ENCODE results near the gene EHBP1L1. TPM values are rescaled to one million over a fixed set of nuclear protein-coding genes. Genes with fewer than 3 reads are reported as not detected.

Gene EHBP1L1
- total RNA-seq, 2 donors from 2014 or later = 6.2 to 9.8 TPM

DNA sequence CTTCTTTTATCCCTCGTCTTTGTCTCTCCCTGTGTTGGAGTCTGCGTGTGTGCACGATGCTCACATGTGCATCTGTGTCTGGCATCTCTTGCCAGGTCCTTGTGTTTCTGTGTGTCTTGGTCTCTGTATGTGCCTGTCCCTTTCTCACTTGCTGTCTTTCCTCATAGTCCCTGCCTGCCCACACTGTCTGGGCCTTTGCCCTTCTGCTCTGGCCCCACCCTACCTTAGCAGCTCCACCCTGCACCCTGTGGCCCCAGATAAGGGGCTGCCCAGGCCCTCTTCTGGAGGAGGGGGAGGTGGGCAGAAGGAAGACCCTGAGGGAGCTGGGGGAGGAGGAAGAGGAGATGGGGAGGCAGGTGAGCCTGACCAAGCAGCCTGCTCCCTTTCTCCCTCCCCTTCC lies 2.8 kb downstream of the EHBP1L1 start:
- H3K27me3 ChIP-seq (ENCODE audit: control insufficient read depth, insufficient read depth, low read length, poor library complexity, severe bottlenecking) = peaks cover 46% of the 10 kb centered on the region
- peaks cover 2% of the 10 kb centered on the region for H3K4me1 ChIP-seq (ENCODE audit: control insufficient read depth, insufficient read depth, low read length)
- H3K9ac ChIP-seq (ENCODE audit: extremely low read depth, low read length, poor library complexity, severe bottlenecking) = no peak overlapping the region
- Mint-ChIP-seq H3K4me3 (no peak overlapping the region), H3K4me1 (peaks cover 18% of the 10 kb centered on the region), H3K27ac (no peak overlapping the region), H3K36me3 (ENCODE audit: low read depth) (peaks cover 3% of the 10 kb centered on the region), H3K27me3 (ENCODE audit: insufficient read depth) (peaks cover 84% of the 10 kb centered on the region), H3K9me3 (no peaks in the 10 kb centered on the region)
- H3K9me3 ChIP-seq (ENCODE audit: control insufficient read depth, low read length) = no peaks in the 10 kb centered on the region
- TF ChIP-seq, protein P1, sequence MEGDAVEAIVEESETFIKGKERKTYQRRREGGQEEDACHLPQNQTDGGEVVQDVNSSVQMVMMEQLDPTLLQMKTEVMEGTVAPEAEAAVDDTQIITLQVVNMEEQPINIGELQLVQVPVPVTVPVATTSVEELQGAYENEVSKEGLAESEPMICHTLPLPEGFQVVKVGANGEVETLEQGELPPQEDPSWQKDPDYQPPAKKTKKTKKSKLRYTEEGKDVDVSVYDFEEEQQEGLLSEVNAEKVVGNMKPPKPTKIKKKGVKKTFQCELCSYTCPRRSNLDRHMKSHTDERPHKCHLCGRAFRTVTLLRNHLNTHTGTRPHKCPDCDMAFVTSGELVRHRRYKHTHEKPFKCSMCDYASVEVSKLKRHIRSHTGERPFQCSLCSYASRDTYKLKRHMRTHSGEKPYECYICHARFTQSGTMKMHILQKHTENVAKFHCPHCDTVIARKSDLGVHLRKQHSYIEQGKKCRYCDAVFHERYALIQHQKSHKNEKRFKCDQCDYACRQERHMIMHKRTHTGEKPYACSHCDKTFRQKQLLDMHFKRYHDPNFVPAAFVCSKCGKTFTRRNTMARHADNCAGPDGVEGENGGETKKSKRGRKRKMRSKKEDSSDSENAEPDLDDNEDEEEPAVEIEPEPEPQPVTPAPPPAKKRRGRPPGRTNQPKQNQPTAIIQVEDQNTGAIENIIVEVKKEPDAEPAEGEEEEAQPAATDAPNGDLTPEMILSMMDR (conservative IDR thresholded peaks at IDR 0.05) = no peak
- DNase-seq = no peak
- no peak overlapping the region for H3K27ac ChIP-seq (ENCODE audit: low read depth, low read length)
- H3K36me3 ChIP-seq (ENCODE audit: control insufficient read depth, insufficient read depth, low read length) = no peaks in the 10 kb centered on the region
- no peak overlapping the region for H3K4me3 ChIP-seq (ENCODE audit: low read length)
- 89 to 91% methylated on average over 3 of the region's 3 CpGs for WGBS, 2 experiments (ENCODE audit: insufficient coverage in 1 of 2, insufficient read length in 1 of 2)

DNA sequence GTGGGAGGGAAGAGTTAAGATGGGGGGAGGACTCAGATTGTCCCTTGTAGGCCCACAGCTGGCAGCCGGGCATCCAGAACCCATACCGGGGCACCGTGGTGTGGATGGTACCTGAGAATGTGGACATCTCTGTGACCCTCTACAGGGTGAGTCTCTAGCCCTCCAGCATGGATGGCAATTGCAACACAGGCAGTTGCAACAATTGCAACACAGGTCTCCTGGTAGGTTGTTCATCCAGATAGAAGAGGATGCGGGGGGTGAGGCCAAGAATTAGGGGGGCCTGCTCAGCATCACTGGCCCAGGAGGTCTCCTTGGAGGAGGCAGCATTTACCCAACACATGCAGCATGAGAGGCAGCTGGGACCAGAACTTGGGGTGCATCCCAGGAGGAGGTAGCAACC lies 3.4 kb downstream of the EHBP1L1 start:
- H3K36me3 Mint-ChIP-seq (ENCODE audit: low read depth) = no peaks in the 10 kb centered on the region
- H3K27ac ChIP-seq (ENCODE audit: low read depth, low read length) = no peak overlapping the region
- peaks cover 2% of the 10 kb centered on the region for H3K4me1 ChIP-seq (ENCODE audit: control insufficient read depth, insufficient read depth, low read length)
- H3K4me3 Mint-ChIP-seq = no peak overlapping the region
- H3K4me3 ChIP-seq (ENCODE audit: low read length) = no peak overlapping the region
- peaks cover 90% of the 10 kb centered on the region for H3K27me3 Mint-ChIP-seq (ENCODE audit: insufficient read depth)
- H3K27me3 ChIP-seq (ENCODE audit: control insufficient read depth, insufficient read depth, low read length, poor library complexity, severe bottlenecking) = peaks cover 53% of the 10 kb centered on the region
- TF ChIP-seq, protein P1 (conservative IDR thresholded peaks at IDR 0.05) = no peak
- no peak for DNase-seq
- H3K4me1 Mint-ChIP-seq = peaks cover 15% of the 10 kb centered on the region
- 80 to 89% methylated on average over 3 to 4 of the region's 4 CpGs for WGBS, 2 experiments (ENCODE audit: insufficient coverage in 1 of 2, insufficient read length in 1 of 2)
- H3K36me3 ChIP-seq (ENCODE audit: control insufficient read depth, insufficient read depth, low read length) = no peaks in the 10 kb centered on the region
- H3K9me3 Mint-ChIP-seq = no peaks in the 10 kb centered on the region
- H3K27ac Mint-ChIP-seq = no peak overlapping the region
- H3K9ac ChIP-seq (ENCODE audit: extremely low read depth, low read length, poor library complexity, severe bottlenecking) = no peak overlapping the region
- H3K9me3 ChIP-seq (ENCODE audit: control insufficient read depth, low read length) = no peaks in the 10 kb centered on the region

DNA sequence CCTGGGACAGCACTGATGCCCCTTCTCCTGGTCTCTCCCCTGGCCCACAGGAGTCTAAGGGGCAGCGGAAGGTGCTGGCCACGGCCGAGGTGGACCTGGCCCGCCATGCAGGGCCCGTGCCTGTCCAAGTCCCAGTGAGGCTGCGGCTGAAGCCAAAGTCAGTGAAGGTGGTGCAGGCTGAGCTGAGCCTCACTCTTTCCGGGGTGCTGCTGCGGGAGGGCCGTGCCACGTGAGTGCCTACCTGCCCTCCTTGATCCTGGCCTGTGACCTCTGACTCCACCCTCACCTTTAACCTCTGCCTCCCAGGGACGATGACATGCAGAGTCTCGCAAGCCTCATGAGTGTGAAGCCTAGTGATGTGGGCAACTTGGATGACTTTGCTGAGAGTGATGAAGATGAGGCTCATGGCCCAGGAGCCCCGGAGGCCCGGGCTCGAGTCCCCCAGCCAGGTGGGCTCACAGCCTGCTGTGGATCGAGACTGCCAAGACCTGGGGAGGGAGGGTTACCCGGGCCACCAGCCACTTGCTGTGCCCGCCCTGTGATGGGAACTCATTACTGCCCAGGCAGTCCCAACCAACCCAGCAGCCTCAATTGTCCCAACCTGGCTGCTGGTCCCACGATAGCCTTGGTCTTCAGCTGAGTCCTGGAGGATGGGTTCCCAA lies 4.3 kb downstream of the EHBP1L1 start:
- WGBS, 2 experiments (ENCODE audit: insufficient coverage in 1 of 2, insufficient read length in 1 of 2) = 94 to 96% methylated on average over 13 to 19 of the region's 19 CpGs
- Histone ChIP-seq H3K36me3 (ENCODE audit: control insufficient read depth, insufficient read depth, low read length) (no peaks in the 10 kb centered on the region), H3K4me3 (ENCODE audit: low read length) (no peak overlapping the region), H3K27ac (ENCODE audit: low read depth, low read length) (no peak overlapping the region), H3K4me1 (ENCODE audit: control insufficient read depth, insufficient read depth, low read length) (no peaks in the 10 kb centered on the region), H3K9ac (ENCODE audit: extremely low read depth, low read length, poor library complexity, severe bottlenecking) (no peak overlapping the region), H3K27me3 (ENCODE audit: control insufficient read depth, insufficient read depth, low read length, poor library complexity, severe bottlenecking) (peaks cover 54% of the 10 kb centered on the region), H3K9me3 (ENCODE audit: control insufficient read depth, low read length) (no peaks in the 10 kb centered on the region)
- H3K27me3 Mint-ChIP-seq (ENCODE audit: insufficient read depth) = peaks cover 90% of the 10 kb centered on the region
- no peaks in the 10 kb centered on the region for H3K36me3 Mint-ChIP-seq (ENCODE audit: low read depth)
- H3K27ac Mint-ChIP-seq = no peak overlapping the region
- peaks cover 9% of the 10 kb centered on the region for H3K4me1 Mint-ChIP-seq
- H3K4me3 Mint-ChIP-seq = no peak overlapping the region
- no peaks in the 10 kb centered on the region for H3K9me3 Mint-ChIP-seq
- TF ChIP-seq, protein P1 (conservative IDR thresholded peaks at IDR 0.05) = no peak
- DNase-seq = no peak
